Caco-2 (cell line): ENCODE measurements around the gene GABRG3. TPM values are rescaled to one million over a fixed set of nuclear protein-coding genes. Genes with fewer than 3 reads are reported as not detected.

Source experiments
- BruUV-seq: library from RNA; stranded (reverse); fragments of 400-500 nt; replicated peaks from 2 replicates; lab custom pipeline; 2021; lab: Mats Ljungman, UMichigan
- CTCF ChIA-PET: fragments of 300-600 bp; sonication (Branson Sonifier 250); formaldehyde crosslinking; loops from one replicate; lab custom pipeline; 2022; ENCODE audit warnings: antibody characterized with exemption; lab: Charles Lee
- POLR2A ChIA-PET: fragments of 300-600 bp; sonication (Branson Sonifier 250); formaldehyde crosslinking; loops from one replicate; lab custom pipeline; 2022; ENCODE audit warnings: antibody characterized with exemption; lab: Charles Lee
- DNase-seq, 2 experiments: peaks; one replicate each; pipeline versions ENCODE4 v3.0.0 to v3.0.0-alpha.2; 2020 to 2022
- H3K27me3 ChIP-seq: replicated peaks from 2 replicates; pipeline ENCODE4 v1.6.0; 2011; ENCODE audit warnings: low read length; ENCODE audit not compliant: control insufficient read depth, insufficient read depth
- H3K36me3 ChIP-seq: 2 replicates; pipeline ENCODE4 v1.5.1; 2011; ENCODE audit warnings: low read length; ENCODE audit not compliant: control insufficient read depth, insufficient read depth
- H3K4me1 ChIP-seq: fragments of 250-450 bp; sonication (Bioruptor Pico); 2 replicates; pipeline ENCODE4 v1.5.1; 2020; ENCODE audit warnings: mild to moderate bottlenecking
- H3K4me3 ChIP-seq: 2 replicates; pipeline ENCODE4 v1.5.1; 2011; ENCODE audit warnings: low read depth, mild to moderate bottlenecking, control low read depth, low read length
- H3K9me3 ChIP-seq: fragments of 250-450 bp; sonication (Bioruptor Pico); 2 replicates; pipeline ENCODE4 v1.5.1; 2020; ENCODE audit warnings: mild to moderate bottlenecking, moderate library complexity
- H3K27ac Mint-ChIP-seq: one replicate; pipeline ENCODE4 v1.8.0; 2022; ENCODE audit warnings: mixed read lengths; ENCODE audit not compliant: unreplicated experiment
- H3K27me3 Mint-ChIP-seq: one replicate; pipeline ENCODE4 v1.8.0; 2022; ENCODE audit warnings: mixed read lengths; ENCODE audit not compliant: insufficient read depth, unreplicated experiment
- H3K36me3 Mint-ChIP-seq: one replicate; pipeline ENCODE4 v1.8.0; 2022; ENCODE audit warnings: mild to moderate bottlenecking, mixed read lengths; ENCODE audit not compliant: insufficient read depth, unreplicated experiment
- H3K4me1 Mint-ChIP-seq: one replicate; pipeline ENCODE4 v1.8.0; 2022; ENCODE audit warnings: low read depth, mixed read lengths; ENCODE audit not compliant: unreplicated experiment
- H3K4me3 Mint-ChIP-seq: one replicate; pipeline ENCODE4 v1.8.0; 2022; ENCODE audit warnings: mild to moderate bottlenecking, moderate library complexity, mixed read lengths; ENCODE audit not compliant: unreplicated experiment
- H3K9me3 Mint-ChIP-seq: one replicate; pipeline ENCODE4 v1.8.0; 2022; ENCODE audit warnings: mixed read lengths; ENCODE audit not compliant: unreplicated experiment
- CTCF ChIP-seq, 2 experiments: fragments of 200-600 bp in 1 of 2; IDR thresholded peaks; 1 replicate in 1 of 2; 2 replicates in 1 of 2; pipeline versions ENCODE4 v1.5.1 to v1.8.0; 2011 to 2022; ENCODE audit warnings: antibody characterized with exemption in 1 of 2, control low read depth in 1 of 2, inconsistent platforms in 1 of 2, low read depth in 1 of 2, low read length in 1 of 2, mild to moderate bottlenecking in 1 of 2, moderate library complexity in 1 of 2; ENCODE audit not compliant: insufficient read depth in 1 of 2, severe bottlenecking in 1 of 2, unreplicated experiment in 1 of 2
- intact Hi-C: fragments of 100-400 bp; cut with micrococcal nuclease; formaldehyde crosslinking; loops from one replicate; pipeline ENCODE4 v1.10.0; 2022; ENCODE audit not compliant: unreplicated experiment
- total RNA-seq: library from RNA; stranded (reverse); gene quantifications from 2 replicates; pipeline ENCODE4 v1.2.3, GENCODE V29; 2022

The GABRG3 gene
- total RNA-seq, 1 experiment from 2014 or later = not detected

GRCh38 chr15:27119695-27120266, 148.8 kb downstream of the GABRG3 start:
- Mint-ChIP-seq H3K9me3 (no peaks in the 10 kb centered on the region), H3K36me3 (no peaks in the 10 kb centered on the region), H3K27me3 (no peaks in the 10 kb centered on the region), H3K4me3 (no peak overlapping the region), H3K4me1 (no peaks in the 10 kb centered on the region), H3K27ac (no peak overlapping the region)
- POLR2A ChIA-PET = no interaction called here
- Histone ChIP-seq H3K27me3 (no peaks in the 10 kb centered on the region), H3K9me3 (no peaks in the 10 kb centered on the region), H3K36me3 (no peaks in the 10 kb centered on the region), H3K4me3 (no peak overlapping the region), H3K4me1 (no peaks in the 10 kb centered on the region)
- no peak for TF ChIP-seq CTCF (IDR thresholded peaks at IDR 0.05; ENCODE audit: insufficient read depth in 1 of 2, low read depth in 1 of 2, low read length in 1 of 2, severe bottlenecking in 1 of 2, unreplicated experiment in 1 of 2)
- no TSS peak for BruUV-seq
- intact Hi-C loops = no loop called here
- CTCF ChIA-PET = no interaction called here
- no peak for DNase-seq

GRCh38 chr15:27121672-27122071, 150.7 kb downstream of the GABRG3 start:
- no peak for DNase-seq
- intact Hi-C loops = no loop called here
- Mint-ChIP-seq H3K4me1 (no peaks in the 10 kb centered on the region), H3K4me3 (no peak overlapping the region), H3K27ac (no peak overlapping the region), H3K9me3 (no peaks in the 10 kb centered on the region), H3K27me3 (no peaks in the 10 kb centered on the region), H3K36me3 (no peaks in the 10 kb centered on the region)
- H3K27me3 ChIP-seq = no peaks in the 10 kb centered on the region
- H3K4me3 ChIP-seq = no peak overlapping the region
- CTCF ChIA-PET = no interaction called here
- no peaks in the 10 kb centered on the region for H3K36me3 ChIP-seq
- TF ChIP-seq CTCF (IDR thresholded peaks at IDR 0.05; ENCODE audit: insufficient read depth in 1 of 2, low read depth in 1 of 2, low read length in 1 of 2, severe bottlenecking in 1 of 2, unreplicated experiment in 1 of 2) = no peak
- POLR2A ChIA-PET = no interaction called here
- no TSS peak for BruUV-seq
- H3K9me3 ChIP-seq = no peaks in the 10 kb centered on the region
- no peaks in the 10 kb centered on the region for H3K4me1 ChIP-seq

DNA sequence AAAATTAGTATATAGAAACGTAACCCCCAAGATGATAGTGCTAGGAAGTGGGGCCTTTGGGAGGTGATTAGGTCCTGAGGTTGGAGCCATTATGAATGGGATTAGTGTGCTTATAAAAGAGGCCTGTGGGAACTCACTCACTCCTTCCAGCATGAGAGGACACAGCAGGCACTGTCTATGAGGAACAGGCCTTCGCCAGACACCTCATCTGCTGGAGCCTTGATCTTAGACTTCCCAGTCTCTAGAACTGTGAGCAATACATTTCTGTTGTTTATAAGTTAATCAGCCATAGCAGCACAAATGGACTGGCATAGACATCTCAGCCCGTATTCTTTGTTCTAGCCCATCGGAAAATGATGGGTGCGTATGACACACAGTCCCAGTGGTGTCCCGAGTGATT, 152.3 kb downstream of the GABRG3 start:
- no peaks in the 10 kb centered on the region for H3K36me3 Mint-ChIP-seq
- BruUV-seq = no TSS peak
- H3K9me3 Mint-ChIP-seq = no peaks in the 10 kb centered on the region
- Histone ChIP-seq H3K4me1 (no peaks in the 10 kb centered on the region), H3K36me3 (no peaks in the 10 kb centered on the region), H3K9me3 (no peaks in the 10 kb centered on the region), H3K27me3 (no peaks in the 10 kb centered on the region), H3K4me3 (no peak overlapping the region)
- intact Hi-C loops = no loop called here
- no peaks in the 10 kb centered on the region for H3K4me1 Mint-ChIP-seq
- DNase-seq = no peak
- ChIA-PET CTCF (no interaction called here), POLR2A (no interaction called here)
- H3K27me3 Mint-ChIP-seq = no peaks in the 10 kb centered on the region
- TF ChIP-seq CTCF (IDR thresholded peaks at IDR 0.05; ENCODE audit: insufficient read depth in 1 of 2, low read depth in 1 of 2, low read length in 1 of 2, severe bottlenecking in 1 of 2, unreplicated experiment in 1 of 2) = no peak
- no peak overlapping the region for H3K27ac Mint-ChIP-seq
- no peak overlapping the region for H3K4me3 Mint-ChIP-seq
